CD4-positive, alpha-beta T cell (primary cell): ENCODE data around the gene BRD1. TPM values are rescaled to one million over a fixed set of nuclear protein-coding genes. Genes with fewer than 3 reads are reported as not detected.

Experiments
- ATAC-seq: fragments of 200-7000 bp; cut with Tn5 transposase; one replicate; pipeline ENCODE4 v1.10.0; 2022; ENCODE audit warnings: mild to moderate bottlenecking; ENCODE audit not compliant: poor library complexity
- CTCF ChIA-PET: fragments of 350-600 bp; sonication (Branson Sonifier 250); formaldehyde crosslinking; loops from one replicate; lab custom pipeline; 2021; ENCODE audit warnings: antibody characterized with exemption, inconsistent platforms; lab: Charles Lee
- POLR2A ChIA-PET: fragments of 350-600 bp; sonication (Branson Sonifier 250); formaldehyde crosslinking; loops from one replicate; lab custom pipeline; 2021; ENCODE audit warnings: antibody characterized with exemption, inconsistent platforms; lab: Charles Lee
- DNase-seq, 14 experiments: peaks; one replicate each; pipeline ENCODE4 v3.0.0-alpha.2; 2013 to 2020; ENCODE audit warnings: mixed read lengths in 2 of 14
- H3K27ac ChIP-seq, 2 donors: one replicate each; pipeline versions ENCODE4 v1.5.1 to v1.7.0; 2013; ENCODE audit warnings: low read length in 2 of 2, low read depth in 1 of 2, mild to moderate bottlenecking in 1 of 2
- H3K27me3 ChIP-seq, 2 experiments: 1 replicate in 1 of 2; 2 replicates in 1 of 2; pipeline versions ENCODE4 v1.6.1 to v1.7.0; 2013; ENCODE audit warnings: low read length in 2 of 2, control low read depth in 1 of 2, mild to moderate bottlenecking in 1 of 2, moderate library complexity in 1 of 2; ENCODE audit not compliant: insufficient read depth in 2 of 2, control insufficient read depth in 1 of 2
- H3K36me3 ChIP-seq: one replicate; pipeline ENCODE4 v1.6.1; 2013; ENCODE audit warnings: low read length, control low read depth; ENCODE audit not compliant: insufficient read depth
- H3K4me1 ChIP-seq: one replicate; pipeline ENCODE4 v1.6.1; 2013; ENCODE audit warnings: low read length, control low read depth; ENCODE audit not compliant: insufficient read depth
- H3K4me3 ChIP-seq: one replicate; pipeline ENCODE4 v1.5.1; 2013; ENCODE audit warnings: mild to moderate bottlenecking, low read length, moderate library complexity
- H3K9me3 ChIP-seq, 2 experiments: 1 replicate in 1 of 2; 2 replicates in 1 of 2; pipeline versions ENCODE4 v1.6.1 to v1.7.0; 2013; ENCODE audit warnings: low read length in 2 of 2, mild to moderate bottlenecking in 2 of 2, control low read depth in 1 of 2, moderate library complexity in 1 of 2; ENCODE audit not compliant: control insufficient read depth in 1 of 2, insufficient read depth in 1 of 2
- H3K27ac Mint-ChIP-seq: one replicate; pipeline ENCODE4 v1.8.0; 2020; ENCODE audit warnings: mixed read lengths
- H3K27me3 Mint-ChIP-seq: one replicate; pipeline ENCODE4 v1.8.0; 2021; ENCODE audit warnings: mixed read lengths
- H3K36me3 Mint-ChIP-seq: one replicate; pipeline ENCODE4 v1.8.0; 2021; ENCODE audit warnings: low read depth, mixed read lengths
- H3K4me1 Mint-ChIP-seq: one replicate; pipeline ENCODE4 v1.8.0; 2021; ENCODE audit warnings: low read depth, mixed read lengths
- H3K4me3 Mint-ChIP-seq: one replicate; pipeline ENCODE4 v1.8.0; 2020; ENCODE audit warnings: mild to moderate bottlenecking, mixed read lengths
- H3K9me3 Mint-ChIP-seq: one replicate; pipeline ENCODE4 v1.8.0; 2020; ENCODE audit warnings: mixed read lengths
- intact Hi-C, 2 experiments: fragments of 100-400 bp; cut with DNase I in 1 of 2; cut with micrococcal nuclease in 1 of 2; formaldehyde crosslinking; loops; one replicate each; pipeline versions ENCODE4 v1.15.1 to v1.9.0; 2023 to 2025; cut with DNase I, micrococcal nuclease
- total RNA-seq, 174 experiments: library from RNA in 2 of 174; stranded (reverse) in 2 of 174; gene quantifications; one replicate each; pipeline ENCODE4 v1.2.3 and lab custom pipeline; 2021 to 2026
- TF ChIP-seq, protein P1 (sequence below): fragments of 200-600 bp; IDR thresholded peaks from one replicate; pipeline ENCODE4 v1.8.0; 2022; ENCODE audit warnings: antibody characterized with exemption, mild to moderate bottlenecking

Gene BRD1
- total RNA-seq, 2 experiments from 2014 or later, result 129 to 130 TPM

DNA sequence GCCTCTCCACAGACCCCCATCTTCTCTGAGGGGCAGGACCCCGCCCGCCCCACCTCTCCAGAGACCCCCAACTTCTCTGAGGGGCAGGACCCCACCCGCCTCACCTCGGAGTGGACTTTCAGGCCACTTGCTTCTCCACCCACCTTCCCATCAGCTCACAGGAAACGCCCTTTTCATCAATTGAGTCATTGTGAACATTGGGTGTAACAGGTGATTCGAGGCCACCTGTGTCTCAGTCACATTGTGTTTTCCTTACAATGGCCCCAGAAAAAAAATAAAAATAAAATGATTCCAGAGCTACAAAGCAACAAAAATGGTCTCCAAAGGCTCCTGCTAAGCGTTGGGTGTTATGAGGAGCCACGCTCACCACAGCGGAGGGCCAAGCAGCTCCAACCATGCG is 36.0 kb downstream of the BRD1 start:
- CTCF ChIA-PET, result interaction anchor here (0.8 kb wide), 1 partner anchor 19 kb away, joined by 3 read pairs; no protein-coding TSS in a partner anchor
- Mint-ChIP-seq H3K27ac (peak overlapping the region; percentile 90), H3K27me3 (no peaks in the 10 kb centered on the region), H3K36me3 (peaks cover 91% of the 10 kb centered on the region), H3K4me1 (peaks cover 59% of the 10 kb centered on the region), H3K9me3 (no peaks in the 10 kb centered on the region), H3K4me3 (peak overlapping the region; percentile 80)
- Histone ChIP-seq H3K4me1 (peaks cover 44% of the 10 kb centered on the region), H3K4me3 (no peak overlapping the region), H3K9me3 (no peaks in the 10 kb centered on the region), H3K36me3 (peaks cover 83% of the 10 kb centered on the region), H3K27me3 (no peaks in the 10 kb centered on the region), H3K27ac (no peak overlapping the region)
- TF ChIP-seq, protein P1, sequence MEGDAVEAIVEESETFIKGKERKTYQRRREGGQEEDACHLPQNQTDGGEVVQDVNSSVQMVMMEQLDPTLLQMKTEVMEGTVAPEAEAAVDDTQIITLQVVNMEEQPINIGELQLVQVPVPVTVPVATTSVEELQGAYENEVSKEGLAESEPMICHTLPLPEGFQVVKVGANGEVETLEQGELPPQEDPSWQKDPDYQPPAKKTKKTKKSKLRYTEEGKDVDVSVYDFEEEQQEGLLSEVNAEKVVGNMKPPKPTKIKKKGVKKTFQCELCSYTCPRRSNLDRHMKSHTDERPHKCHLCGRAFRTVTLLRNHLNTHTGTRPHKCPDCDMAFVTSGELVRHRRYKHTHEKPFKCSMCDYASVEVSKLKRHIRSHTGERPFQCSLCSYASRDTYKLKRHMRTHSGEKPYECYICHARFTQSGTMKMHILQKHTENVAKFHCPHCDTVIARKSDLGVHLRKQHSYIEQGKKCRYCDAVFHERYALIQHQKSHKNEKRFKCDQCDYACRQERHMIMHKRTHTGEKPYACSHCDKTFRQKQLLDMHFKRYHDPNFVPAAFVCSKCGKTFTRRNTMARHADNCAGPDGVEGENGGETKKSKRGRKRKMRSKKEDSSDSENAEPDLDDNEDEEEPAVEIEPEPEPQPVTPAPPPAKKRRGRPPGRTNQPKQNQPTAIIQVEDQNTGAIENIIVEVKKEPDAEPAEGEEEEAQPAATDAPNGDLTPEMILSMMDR, result no peak
- intact Hi-C loops, result no loop called here
- ATAC-seq (no peak), DNase-seq (no peak)
- POLR2A ChIA-PET, result no interaction called here

- Histone ChIP-seq H3K4me3 (no peak overlapping the region), H3K27me3 (no peaks in the 10 kb centered on the region), H3K27ac (no peak overlapping the region), H3K9me3 (no peaks in the 10 kb centered on the region), H3K36me3 (peaks cover 84% of the 10 kb centered on the region), H3K4me1 (peaks cover 51% of the 10 kb centered on the region)
- no peak for DNase-seq
- peaks cover 93% of the 10 kb centered on the region for H3K36me3 Mint-ChIP-seq
- H3K9me3 Mint-ChIP-seq, result no peaks in the 10 kb centered on the region
- TF ChIP-seq, protein P1, result no peak
- ATAC-seq, result no peak
- POLR2A ChIA-PET, result no interaction called here
- H3K27me3 Mint-ChIP-seq, result no peaks in the 10 kb centered on the region
- peak overlapping the region; percentile 77 for H3K4me3 Mint-ChIP-seq
- H3K4me1 Mint-ChIP-seq, result peaks cover 65% of the 10 kb centered on the region
- H3K27ac Mint-ChIP-seq, result peak overlapping the region; percentile 90
- intact Hi-C loops, result no loop called here
- CTCF ChIA-PET, result interaction anchor here (0.8 kb wide), 1 partner anchor 19 kb away, joined by 3 read pairs; no protein-coding TSS in a partner anchor
Measured at GRCh38 chr22:49790912-49791311, 36.8 kb downstream of the BRD1 start.

GRCh38 chr22:49789289-49790141 is 38.2 kb downstream of the BRD1 start:
- CTCF ChIA-PET, result no interaction called here
- H3K4me1 Mint-ChIP-seq, result peaks cover 58% of the 10 kb centered on the region

More at GRCh38 chr22:49789289-49790141, 38.2 kb downstream of the BRD1 start:
- peak overlapping the region; percentile 14 to 40 for H3K27ac ChIP-seq
- H3K4me3 ChIP-seq, result peak overlapping the region; percentile 32
- ATAC-seq (peak; percentile 92), DNase-seq (peak; percentile 27 to 73 (median 44))
- no peaks in the 10 kb centered on the region for H3K9me3 Mint-ChIP-seq
- no peaks in the 10 kb centered on the region for H3K9me3 ChIP-seq
- POLR2A ChIA-PET, result interaction anchor here (0.6 to 1.2 kb wide), 5 partner anchors 18 to 49 kb away, joined by 4 to 9 read pairs (median 4); no protein-coding TSS in a partner anchor
- intact Hi-C loops, result loop anchor here in 1 of 2 experiments (5.0 kb wide), 1 partner anchor 38 kb away; the partner anchor contains the start of gene BRD1
- peak overlapping the region; percentile 90 for H3K27ac Mint-ChIP-seq
- H3K27me3 Mint-ChIP-seq, result no peaks in the 10 kb centered on the region
- no peaks in the 10 kb centered on the region for H3K27me3 ChIP-seq
- H3K36me3 ChIP-seq, result peaks cover 79% of the 10 kb centered on the region
- H3K4me3 Mint-ChIP-seq, result peak overlapping the region; percentile 77
- peaks cover 57% of the 10 kb centered on the region for H3K4me1 ChIP-seq
- H3K36me3 Mint-ChIP-seq, result peaks cover 82% of the 10 kb centered on the region
- TF ChIP-seq, protein P1, result no peak
